Esophagus muscularis mucosa (tissue), 3 donors: ENCODE results near the gene DPP4.

Source experiments
- CTCF ChIP-seq, 3 experiments: fragments of 200-600 bp in 2 of 3; fragments of 450-650 bp in 1 of 3; sonication (generic) in 2 of 3; IDR thresholded peaks; one replicate each; pipeline ENCODE4 v1.5.1; 2017 to 2019; ENCODE audit warnings: antibody characterized with exemption in 3 of 3, mild to moderate bottlenecking in 2 of 3, moderate library complexity in 1 of 3
- POLR2A ChIP-seq: fragments of 450-650 bp; IDR thresholded peaks from one replicate; pipeline ENCODE4 v1.6.1; 2017; ENCODE audit warnings: antibody characterized with exemption, moderate library complexity, mild to moderate bottlenecking, low read depth

DNA sequence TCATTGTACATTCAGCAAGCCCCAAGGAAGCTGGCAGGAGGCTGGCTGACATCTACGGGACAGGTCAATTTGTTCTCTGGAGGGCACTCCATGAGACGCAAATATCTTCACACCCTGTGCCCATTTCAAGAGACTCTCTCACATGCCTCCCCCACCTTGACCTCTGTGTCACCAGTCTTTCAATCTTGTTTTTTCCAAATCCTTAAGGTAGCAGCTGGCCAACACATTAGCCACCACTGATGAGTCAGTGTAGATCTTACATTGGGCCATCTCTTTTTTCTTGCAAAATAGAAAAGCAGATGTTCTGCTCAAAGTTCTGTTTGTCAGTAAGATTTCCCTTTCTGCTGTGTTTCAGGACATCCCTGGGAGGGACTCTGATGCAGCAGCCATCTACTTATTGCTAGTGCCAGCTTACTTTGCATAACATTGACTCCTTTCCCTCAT lies 1.7 kb upstream of the DPP4 start:
- no peak for TF ChIP-seq POLR2A
- TF ChIP-seq CTCF (IDR thresholded peaks at IDR 0.05), result no peak
